SIG-M5 (cell line): ENCODE measurements around the gene MRPL58.
"Not testable (repeated sequence)": the region's sequence is repeated elsewhere in the genome, so short reads cannot be mapped to it uniquely, and the experiment has no call there.

Experiments used
- DNase-seq: peaks from one replicate; lab custom pipeline; 2025; lab: John Stamatoyannopoulos, UW

MRPL58 gene

DNA sequence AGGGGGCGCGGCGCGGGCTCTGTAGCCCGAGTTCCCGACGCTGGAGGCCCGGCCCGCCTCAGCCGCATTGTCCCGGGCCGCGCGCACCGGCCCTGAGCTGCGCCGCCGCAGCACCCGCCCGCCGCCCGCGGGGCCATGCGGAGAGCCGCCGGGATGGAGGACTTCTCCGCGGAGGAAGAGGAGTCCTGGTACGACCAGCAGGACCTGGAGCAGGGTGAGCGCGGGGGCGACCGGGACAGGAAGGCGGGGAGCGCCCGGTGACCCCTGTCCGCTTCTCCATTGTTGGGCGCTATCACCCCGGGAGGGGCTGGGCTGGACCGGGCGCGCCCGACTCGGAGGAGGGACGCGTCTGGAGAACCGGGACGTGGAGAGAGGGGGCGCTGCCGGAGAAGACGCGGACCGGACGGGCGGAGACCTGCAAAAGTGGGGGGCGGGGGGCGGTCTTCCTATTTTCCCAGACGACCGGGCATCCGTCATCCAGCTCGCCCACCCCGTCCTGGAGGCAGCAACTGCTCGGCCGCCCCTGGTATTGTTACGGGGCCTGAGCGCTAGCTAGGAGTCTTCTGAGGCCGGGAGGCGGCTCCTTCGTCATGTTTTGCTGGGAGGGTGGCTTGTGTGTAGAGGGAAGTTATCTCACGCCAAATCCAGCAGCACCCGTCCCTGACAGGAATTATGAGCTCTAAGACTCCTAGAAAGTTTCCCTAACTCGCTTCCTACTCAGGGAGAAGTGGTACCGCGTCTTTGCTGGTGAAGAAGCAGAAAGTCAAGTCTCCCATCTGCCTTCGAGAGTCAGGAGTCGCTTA is 24.4 kb upstream of the MRPL58 start:
- no peak for DNase-seq

DNA sequence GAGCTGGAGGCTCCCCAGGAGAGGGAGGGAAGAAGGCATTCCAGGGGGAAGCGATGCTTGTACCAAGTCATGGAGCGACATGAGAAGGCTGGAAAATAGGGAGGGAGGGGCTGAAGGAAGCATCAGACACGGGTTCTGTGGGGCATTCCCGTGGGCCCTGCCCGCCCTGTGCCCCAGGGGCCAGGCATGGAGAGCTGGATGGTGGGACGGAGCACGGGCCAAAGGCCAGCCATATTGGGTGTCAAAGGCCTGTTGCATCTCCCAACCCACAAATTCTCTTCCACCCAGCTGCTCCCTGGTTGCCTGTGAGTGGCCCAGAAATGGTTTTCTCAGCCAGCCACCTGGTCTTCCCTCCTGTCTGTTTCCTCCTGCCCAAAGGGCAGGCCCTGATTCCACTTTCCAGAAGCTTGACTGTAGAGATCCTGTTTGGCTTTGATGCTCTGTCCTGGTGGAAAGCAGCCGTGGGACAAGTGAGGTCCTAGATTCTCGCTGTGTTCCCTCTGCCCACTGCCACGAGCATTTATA is 21.8 kb upstream of the MRPL58 start:
- no peak for DNase-seq

DNA sequence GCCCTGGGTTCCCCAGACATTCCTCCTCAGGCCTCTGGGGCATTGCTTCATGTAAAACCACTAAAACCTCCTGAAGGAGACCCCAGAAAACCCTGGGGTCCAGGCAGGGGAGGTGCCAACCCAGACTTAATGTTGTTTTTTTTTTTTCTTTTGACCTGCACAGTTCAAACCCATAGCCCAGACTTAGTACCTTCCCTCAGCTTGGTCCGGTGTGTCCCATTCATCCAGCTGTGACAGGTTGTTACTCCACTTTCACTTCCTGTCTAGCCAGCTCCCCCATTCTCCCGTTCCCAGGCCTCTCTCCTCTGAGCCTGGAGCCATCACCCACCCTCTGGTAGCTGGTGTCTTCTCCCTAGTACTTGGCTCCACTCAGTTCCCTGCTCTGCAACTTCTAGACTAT is 20.2 kb upstream of the MRPL58 start:
- DNase-seq: no peak

- no peak for DNase-seq
Measured at GRCh38 chr17:74994440-74994839, 18.0 kb upstream of the MRPL58 start.

DNA sequence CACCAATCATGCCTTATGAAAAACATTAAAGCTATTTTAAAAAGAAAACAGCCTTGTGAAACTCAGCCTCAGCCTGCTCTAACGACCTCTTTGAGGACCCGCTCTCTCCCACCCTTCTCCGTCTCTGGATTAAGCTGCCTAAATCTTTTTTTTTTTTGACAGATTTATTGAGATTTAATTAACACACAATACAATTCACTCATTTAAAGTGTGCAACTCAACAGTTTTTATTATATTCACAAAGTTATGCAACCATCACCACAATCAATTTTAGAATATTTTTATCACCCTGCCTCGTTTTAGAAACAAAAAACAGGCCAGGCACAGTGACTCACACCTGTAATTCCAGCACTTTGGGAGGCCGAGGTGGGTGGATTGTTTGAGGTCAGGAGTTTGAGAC is 16.6 kb upstream of the MRPL58 start:
- DNase-seq: no peak

DNA sequence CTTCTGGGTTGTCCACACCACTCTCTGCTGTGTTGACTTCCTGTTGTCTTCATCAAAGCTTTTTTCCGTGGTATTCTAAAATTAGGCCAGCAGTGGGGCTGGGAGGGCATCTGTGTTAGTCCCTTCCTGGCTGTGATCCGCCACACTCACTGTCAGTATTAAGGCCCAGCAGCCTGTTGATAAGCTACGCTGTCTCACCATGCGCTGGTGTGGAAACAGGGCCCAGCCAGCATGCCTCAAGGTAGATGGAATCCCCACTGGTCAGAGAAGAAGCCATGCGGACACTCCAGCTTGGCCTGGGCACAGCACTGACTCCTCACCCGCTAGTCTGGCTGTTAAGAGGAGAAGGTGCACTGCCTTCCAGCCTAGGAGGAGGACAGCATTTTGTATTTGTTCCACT is 13.7 kb upstream of the MRPL58 start:
- no peak for DNase-seq

DNA sequence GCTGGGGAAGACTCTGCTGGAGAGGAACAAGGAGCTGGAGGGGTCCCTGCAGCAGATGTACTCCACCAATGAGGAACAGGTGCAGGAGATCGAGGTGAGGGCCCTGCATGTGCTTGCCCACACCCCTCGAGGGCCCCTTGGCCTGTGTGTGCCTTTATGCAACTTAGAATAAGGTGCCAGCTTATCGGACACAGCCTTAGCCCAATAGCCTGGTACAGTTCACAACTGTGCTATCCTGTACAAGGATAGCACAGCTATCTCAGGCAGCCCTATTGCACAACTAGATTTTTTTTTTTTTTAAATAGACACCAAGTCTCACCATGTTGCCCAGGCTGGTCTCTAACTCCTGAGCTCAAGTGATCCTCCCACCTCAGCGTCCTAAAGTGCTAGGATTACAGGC is 12.9 kb upstream of the MRPL58 start:
- DNase-seq: no peak

DNA sequence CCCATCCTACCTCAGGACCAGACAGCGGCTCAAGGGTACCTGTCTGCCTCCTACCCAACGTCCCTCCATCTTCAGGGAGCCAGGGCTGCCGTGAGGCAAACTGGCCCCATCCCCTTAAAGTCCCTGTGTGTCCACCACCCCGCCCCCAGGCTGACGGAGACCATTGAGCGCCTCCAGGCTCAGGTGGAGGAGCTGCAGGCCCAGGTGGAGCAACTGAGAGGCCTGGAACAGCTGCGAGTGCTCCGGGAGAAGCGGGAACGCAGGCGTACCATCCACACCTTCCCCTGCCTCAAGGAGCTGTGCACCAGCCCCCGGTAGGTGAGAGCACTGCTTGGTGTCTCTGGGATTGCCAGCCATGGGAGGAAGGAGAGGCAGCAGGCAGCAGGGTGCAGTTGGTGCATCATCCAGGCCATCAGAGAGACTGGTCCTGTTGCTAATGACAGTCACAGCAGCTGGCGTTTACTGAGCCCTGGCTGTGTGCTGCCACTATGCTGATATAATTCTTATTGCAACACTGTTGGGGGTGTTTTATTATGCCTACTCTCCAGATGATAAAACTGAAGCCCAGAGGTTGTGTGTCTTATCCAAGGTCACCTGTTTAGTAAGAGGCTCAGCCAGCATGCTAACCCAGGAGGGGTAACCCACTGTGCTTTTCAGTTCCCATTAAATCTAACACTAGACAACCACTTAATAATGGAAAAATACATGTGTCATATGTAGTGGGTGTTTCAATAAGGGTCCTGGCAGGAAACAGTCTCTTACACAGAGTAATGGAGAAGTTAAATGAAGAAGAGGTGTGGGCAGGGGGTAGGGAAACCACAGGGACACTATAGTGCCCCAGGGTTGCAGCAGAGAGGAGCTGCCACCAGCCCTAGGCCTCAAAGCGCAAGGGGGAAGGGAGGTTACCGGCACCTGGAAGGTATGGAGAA is 10.3 kb upstream of the MRPL58 start:
- DNase-seq: no peak

GRCh38 chr17:75003070-75003956 is 9.2 kb upstream of the MRPL58 start:
- DNase-seq: no peak

DNA sequence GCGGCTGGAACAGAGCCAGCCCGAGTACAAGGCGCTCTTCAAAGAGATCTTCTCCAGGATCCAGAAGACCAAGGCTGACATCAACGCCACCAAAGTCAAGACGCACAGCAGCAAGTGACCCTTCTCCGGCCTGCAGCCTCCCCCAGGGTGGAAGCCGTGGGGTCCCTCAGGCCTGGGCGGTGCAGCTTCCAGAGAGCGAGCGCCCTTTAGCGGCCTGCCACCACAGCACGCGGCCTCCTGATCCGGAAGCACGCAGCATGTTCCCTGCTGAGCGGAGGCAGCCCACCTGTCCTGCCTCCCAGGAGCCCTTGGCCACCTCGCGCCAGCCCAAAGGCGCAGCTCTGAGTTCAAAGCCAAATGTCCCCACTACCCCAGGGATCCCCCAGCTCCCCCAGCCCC is 8.5 kb upstream of the MRPL58 start:
- DNase-seq: no peak

GRCh38 chr17:75004371-75004770 is 8.1 kb upstream of the MRPL58 start:
- DNase-seq: no peak

DNA sequence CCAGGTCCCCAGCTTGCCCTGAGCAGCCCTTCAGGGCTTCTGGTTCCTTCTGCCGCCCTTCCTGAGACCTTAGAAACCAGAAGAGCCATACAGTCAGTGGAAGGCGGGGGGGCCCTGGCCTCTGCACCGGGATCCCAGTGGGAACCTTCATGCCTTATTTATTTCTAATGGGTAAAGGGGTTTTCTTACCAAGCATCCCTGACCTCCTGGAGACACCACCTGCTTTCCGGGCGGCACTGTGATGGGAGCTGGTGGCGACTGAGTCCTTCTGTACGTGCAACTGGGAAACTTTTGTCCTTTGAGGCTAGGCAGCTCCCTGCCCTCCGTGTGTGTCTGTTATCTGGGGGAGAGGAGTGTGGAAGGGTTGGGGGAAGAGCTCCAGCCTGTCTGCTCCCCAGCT is 7.2 kb upstream of the MRPL58 start:
- DNase-seq: no peak

GRCh38 chr17:75006084-75006483 is 6.4 kb upstream of the MRPL58 start:
- DNase-seq: not testable (repeated sequence)

GRCh38 chr17:75006653-75007052 is 5.8 kb upstream of the MRPL58 start:
- no peak for DNase-seq

- DNase-seq: no peak
Measured at GRCh38 chr17:75008373-75008772, 4.1 kb upstream of the MRPL58 start.

DNA sequence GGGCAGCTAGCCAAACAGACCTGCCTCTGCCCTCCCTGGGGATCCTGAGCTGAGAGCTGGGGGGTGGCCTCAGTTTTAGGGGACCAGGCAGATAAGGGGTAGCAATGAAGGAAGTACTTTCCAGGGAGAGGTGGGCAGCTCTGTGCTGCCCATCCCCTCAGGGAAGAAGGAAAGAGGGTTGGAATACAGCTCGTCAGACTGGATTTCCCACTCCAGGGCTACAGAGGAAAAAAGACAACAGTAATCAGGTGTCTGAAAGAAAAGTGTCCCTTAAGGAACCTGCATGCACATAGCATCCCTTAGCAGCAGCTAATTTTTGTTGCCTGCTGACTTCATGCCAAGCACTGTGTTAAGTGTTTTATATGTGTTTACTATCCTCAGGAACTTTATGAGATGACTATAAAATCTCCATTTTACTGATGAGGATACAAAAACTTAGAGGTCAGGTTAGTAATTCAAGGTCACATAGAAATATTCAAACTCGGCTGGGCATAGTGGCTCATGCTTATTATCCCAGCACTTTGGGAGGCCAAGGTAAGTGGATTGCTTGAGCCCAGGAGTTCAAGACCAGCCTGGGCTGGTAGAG is 3.2 kb upstream of the MRPL58 start:
- no peak for DNase-seq

DNA sequence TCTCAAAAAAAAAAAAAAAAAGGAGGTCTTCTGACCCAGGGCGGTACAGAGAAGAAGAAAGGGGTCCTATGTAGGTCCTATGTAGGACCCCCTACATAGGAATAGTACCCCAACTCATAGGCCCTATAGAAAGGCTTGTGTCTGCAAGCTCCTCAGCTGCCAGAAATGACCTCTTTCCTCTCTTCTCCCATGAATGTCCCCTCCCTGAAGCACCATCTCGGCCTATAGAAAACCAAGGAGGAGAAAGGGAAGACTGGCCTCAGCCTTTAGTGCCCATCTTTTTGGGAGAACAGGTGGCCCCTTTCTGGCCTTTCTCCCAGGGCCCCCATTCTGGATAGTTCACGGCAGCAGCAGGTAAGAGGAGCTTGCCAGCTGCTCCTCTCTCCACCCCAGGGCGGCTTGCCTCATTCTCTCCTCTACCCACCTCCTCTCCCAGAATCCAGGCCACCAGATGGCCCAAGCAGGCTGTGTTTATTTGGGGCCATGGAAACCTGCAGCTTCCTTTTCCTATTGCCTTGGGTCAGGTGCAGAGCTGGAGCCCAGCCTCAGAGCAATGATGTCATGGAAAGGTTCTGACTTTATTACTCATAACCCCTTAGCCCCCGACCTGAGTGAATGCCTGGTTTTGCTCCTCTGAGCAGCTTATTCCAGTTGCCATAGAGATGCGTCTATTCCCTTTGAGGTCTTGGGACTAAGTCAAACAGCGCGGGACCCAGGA is 1.6 kb upstream of the MRPL58 start:
- no peak for DNase-seq

DNA sequence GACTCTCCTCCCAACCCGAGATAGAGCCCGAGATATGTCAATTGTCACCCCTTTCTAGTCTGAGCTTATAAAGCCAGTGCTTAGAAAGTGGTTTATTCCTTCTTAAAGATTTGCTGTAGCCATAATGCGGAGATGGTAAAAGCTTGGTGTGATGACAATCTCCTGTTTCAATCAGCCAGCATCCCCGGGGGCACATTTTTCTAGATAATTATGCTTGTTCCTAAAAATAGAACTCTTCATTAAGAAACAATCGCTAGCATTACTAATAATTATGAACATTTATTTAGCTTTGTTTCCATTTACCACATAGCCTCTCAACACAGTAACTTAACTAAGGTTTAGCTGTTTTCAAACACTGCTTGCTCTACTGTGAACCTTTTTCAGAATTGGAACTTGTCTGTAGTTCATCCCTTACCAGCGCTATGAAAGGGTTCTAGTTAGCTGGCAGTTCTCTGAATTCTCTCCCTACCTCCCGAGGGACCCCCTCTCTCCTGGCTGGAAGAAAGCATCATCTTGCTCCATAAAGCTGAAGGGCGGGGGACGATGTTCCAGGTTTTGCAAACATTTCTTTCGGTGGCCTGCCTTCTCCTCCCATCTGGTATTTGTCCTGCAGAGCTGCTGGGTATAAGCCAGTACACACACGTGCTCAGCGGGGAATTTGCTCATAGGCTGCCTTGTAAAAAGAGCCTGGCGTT is 922 bp upstream of the MRPL58 start:
- DNase-seq: no peak

DNA sequence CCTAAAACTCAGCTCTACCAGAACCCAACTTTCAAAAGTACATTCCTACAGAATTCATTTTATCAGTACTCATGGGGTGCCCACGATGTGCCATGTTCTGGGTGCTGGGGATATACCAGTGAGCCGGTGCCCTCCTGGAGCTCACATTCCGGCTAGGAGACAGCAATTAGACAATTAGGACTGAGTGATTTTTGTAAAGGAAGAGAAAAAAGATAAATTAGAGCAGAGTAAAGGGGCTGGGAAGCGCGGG is 449 bp upstream of the MRPL58 start:
- no peak for DNase-seq

DNA sequence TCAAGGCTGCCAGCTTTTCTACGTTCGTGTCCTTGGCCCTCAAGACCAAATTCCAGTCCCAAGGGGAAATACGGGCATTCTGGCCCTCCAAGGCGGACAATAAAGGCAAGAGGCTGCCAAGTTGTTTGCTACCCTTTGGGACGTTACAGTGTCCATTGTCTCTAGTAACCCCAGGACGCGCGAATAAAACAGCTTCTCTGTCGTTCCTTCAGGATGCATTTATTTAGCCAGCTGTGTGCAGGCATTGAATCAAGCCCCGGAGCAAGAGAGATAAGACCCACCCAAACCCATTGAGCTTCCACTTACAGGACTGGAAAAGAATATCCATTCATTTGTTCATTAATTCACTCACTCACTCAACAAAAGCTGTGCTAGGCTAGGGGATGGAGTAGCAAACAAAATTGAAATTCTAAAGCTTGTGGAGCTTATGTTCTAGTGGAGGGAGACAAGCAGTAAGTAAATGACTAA is 656 bp downstream of the MRPL58 start:
- no peak for DNase-seq

- no peak for DNase-seq
Measured at GRCh38 chr17:75019146-75019545, 6.7 kb downstream of the MRPL58 start.
